CD4-positive, alpha-beta T cell treated with Interleukin-10 for 1 hour (primary cell): ENCODE results near the gene GFPT1.

Experiments used
- DNase-seq: peaks from one replicate; pipeline ENCODE4 v3.0.0-alpha.2; 2020

Gene GFPT1

DNA sequence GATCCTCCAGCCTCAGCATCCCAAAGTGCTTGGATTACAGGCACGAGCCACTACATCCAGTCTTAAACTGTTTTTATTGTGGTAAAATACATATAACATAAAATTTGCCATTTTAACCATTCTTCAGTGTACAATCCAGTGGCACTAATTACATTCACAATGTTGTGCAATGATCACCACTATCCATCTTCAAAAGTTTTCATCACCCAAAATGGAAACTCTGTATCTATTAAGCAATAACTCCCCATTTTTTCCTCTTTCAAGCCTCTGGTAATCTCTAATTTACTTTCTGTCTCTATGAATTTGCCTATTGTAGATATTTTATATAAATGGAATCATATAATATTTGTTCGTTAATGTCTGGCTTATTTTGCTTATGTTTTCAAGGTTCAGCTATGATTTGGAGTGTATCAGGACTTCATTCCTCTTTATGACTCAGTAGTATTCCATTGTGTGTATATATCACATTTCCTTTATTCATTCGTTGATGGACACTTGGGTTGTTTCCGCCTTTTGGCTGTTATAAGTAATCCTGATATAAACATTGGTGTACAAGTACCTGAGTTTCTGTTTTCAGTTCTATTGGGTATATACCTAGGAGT, 71.8 kb downstream of the GFPT1 start:
- no peak for DNase-seq

DNA sequence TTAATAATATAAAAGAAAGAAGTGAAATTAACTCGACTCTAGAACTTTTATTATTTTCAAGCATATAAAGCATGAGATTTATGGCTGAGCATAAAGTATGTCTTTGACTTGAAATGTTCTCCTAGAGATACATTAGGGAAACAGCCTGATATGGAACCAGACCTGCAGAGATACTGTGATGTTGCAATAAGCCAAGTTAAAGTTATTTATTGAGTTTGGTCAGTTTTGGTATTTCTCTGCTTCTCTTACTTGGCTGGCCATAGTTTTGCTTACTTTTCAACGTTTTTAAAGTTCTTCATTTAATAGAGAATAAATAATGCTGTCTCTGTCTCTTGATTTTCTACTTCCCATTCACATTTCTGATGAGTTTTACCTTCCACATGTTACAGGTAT, 76.0 kb downstream of the GFPT1 start:
- DNase-seq, result no peak

DNA sequence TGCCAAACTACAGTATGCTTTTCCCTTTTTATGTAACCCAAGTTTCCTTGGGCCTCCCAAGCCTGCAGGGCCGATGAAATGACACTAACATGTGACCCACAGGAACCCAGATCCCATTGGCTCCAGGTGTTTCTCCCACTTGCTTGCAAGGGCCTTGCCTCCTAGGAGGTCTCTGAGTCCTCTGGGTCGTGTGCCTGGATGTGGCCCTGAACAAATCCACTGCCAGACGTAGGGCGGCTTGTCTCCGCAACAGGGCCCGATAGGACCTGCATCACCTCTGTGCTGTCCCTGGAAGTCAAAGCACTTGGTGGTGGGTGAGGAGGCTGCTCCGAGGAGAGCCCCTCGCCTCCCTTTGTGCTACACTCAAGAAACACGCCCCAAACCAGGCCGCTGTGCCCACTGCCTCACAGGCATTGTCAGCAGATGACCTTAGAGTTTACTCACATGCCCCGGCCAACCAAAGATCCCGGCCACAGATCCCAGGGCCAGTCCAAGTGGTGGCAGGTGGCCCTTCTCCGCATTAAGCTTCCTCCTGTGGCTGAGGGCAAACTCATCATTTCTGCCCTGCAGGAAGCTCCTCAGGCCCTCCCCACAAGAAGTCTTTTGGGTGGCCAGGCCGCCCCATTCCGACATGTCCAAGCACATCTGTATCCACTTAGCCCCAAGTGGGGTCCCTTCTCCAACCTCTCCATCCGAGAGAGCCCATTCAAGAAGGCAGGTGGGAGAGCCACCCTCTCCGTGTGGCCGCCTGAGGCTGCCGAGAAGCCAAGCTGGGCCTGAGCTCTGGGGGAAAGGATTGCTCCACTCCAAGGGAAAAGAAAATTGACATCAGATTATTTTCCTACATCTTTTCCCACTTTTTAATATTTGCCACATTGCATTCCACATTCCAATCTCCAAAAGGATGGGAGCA, 76.7 kb downstream of the GFPT1 start:
- no peak for DNase-seq

GRCh38 chr2:69309351-69310110, 77.5 kb downstream of the GFPT1 start:
- DNase-seq, result peak; percentile 17

DNA sequence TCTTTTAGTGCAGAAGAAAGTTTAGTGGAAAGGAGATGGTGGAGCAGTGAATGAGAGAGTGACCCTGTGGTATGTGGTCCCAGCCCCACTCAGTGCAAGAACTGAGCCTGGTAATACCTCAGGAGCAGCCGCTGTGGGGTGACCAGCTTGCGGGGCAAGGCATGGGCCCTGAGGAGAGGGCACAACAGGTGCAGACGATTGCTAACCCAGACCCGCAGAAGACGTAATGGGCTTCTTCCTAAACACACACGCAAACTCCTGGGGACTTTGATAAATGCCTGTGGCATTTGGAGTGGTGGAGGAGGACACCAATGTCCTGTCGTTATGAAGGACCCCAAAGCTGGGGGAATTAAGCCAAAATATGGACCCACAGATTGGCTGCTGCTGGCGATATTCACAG, 78.7 kb downstream of the GFPT1 start:
- no peak for DNase-seq

GRCh38 chr2:69307579-69308064, 79.4 kb downstream of the GFPT1 start:
- no peak for DNase-seq

GRCh38 chr2:69306822-69307578, 80.0 kb downstream of the GFPT1 start:
- peak; percentile 57 for DNase-seq

DNA sequence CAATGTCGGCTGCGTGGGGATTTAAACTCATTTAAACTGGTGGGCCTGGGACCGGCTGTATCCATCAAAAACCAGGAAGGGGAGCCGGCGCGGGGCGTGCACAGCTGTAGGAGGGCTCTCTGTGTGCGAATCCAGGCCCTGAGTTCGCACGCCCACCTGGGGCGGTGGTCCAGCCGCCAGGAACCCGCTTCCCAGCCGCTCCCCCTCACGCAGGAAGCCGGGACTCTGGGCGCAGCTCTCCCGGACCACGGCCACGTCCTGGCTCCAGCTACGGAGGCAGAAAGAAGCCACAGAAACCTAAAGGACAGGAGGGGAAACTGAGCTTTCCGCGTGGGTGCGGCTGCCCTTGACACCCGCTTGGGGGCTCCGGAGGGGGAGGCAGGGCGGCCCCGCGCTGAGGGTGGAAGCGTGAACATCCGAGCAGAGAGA, 80.6 kb downstream of the GFPT1 start:
- DNase-seq, result no peak

DNA sequence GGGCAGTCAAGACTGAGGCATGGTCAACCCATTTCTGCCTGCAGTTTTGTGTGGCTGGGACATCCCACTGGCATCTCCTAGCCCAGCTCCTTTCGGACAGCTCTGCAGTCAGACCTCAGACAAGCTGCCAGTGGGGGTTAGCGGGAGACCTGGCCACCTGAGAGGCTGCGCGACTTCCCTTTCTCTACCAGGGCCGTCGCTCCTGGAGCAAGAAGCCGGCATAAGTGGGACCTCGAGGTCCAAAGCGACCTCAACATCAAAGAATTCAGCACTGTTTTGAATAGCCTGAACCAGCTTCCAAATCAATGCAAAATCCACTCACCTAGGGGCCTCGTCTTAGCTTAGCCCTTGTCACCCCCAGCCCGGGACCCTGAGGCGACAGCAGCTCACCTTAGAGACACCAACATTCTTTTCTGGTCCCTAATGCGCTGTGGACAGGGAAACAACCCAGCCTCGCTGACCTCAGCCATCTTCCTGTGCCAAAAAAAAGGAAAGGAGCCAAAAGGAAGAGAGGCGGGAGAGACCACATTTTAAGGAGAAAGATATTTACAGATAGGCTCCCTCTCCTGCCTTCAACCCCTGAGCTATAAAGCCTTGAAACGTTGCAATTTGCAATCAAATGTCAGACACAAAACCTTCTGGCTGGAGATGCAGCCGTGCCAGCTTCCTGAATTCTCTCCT, 81.2 kb downstream of the GFPT1 start:
- DNase-seq, result no peak

GRCh38 chr2:69305166-69305565, 81.9 kb downstream of the GFPT1 start:
- DNase-seq, result no peak

GRCh38 chr2:69304656-69305055, 82.4 kb downstream of the GFPT1 start:
- DNase-seq, result no peak

DNA sequence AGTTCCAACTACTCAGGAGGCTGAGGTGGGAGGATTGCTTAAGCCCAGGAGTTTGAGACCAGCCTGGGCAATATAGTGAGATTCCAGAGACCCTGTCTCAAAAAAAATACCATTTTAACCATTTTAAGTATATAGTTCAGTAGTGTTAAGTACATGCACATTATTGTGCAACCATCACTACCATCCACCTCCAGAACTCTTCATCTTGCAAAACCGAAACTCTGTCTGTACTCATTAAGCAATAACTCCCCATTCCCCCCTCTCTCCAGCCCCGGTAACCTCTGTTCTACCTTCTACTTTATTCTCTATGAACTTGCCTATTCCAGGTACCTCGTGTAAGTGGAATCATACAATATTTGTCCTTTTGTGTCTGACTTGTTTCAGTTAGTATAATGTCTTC, 86.4 kb downstream of the GFPT1 start:
- DNase-seq, result no peak

- no peak for DNase-seq
Measured at GRCh38 chr2:69299772-69300516, 87.1 kb downstream of the GFPT1 start.

DNA sequence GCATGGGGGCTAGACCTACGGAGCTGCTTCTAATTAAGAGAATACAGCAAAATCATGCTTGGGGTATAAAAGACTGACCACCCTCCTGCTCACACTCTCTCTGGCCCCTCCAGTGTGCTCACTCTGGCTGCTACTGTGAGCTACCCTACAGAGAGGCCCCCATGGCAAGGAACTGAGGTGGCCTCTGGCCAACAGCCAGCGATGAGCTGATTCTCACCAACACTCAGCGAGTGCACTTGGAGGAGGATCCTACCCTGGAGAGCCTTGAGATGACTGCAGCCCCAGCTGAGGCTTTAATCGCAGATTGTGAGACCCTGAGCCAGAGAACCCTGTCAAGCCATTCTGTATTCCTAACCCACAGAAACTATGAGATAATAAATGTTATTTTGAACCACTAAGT, 88.2 kb downstream of the GFPT1 start:
- DNase-seq, result no peak

DNA sequence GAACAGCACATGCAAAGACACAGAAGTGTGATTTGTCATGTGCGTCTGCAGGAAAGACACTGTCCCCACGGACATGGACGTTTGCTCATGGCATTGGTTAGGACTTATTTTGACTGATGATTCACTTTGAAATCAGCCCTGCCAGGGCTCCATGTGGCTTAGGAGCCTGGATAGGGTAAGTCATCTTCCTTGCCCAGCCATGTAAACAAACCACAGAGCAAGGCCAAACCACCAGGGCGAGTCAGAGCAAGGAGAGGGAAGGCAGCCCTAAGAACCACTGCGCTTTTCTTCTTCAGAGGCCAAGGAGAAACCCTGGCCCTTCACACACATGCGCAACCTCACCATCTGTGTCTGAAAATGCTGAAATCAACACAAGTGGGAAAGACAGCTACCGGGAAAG, 88.8 kb downstream of the GFPT1 start:
- DNase-seq, result no peak

GRCh38 chr2:69297216-69297615, 89.8 kb downstream of the GFPT1 start:
- DNase-seq, result no peak

DNA sequence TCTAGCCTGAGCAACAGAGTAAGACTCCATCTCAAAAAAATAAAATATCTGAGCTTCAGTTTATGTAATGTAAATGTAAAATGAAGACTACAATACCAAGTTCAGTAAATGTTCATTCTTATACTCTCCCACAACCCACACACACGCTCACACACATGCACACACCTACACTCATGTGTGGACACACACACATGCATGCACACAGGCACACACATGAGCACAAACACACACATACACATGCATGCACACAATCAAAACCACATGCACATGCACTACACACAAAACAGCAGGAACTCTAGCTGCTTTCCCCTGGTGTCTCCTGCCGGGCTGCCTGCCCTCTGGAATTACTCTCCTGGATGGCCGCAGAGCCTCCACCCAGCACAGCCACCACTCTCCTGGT, 90.6 kb downstream of the GFPT1 start:
- no peak for DNase-seq

DNA sequence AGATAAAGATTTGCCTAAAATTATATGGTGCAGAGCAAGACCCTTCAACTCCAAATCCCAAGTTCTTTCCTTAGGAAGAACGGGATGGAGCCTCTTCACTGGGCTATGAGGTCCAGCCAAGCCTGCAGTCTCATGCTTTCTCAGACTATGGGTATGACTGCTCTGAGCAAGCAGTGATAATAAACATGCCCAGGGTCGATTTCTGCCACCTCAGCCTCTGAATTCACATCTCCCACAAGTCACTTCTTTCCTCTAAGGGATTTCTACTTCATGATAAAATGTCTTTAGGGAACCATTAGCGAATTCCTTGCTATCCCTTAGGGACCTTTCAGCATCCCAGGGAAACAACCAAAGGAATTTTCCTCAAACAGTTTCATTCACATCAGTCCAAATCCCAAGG, 94.8 kb downstream of the GFPT1 start:
- DNase-seq, result no peak

DNA sequence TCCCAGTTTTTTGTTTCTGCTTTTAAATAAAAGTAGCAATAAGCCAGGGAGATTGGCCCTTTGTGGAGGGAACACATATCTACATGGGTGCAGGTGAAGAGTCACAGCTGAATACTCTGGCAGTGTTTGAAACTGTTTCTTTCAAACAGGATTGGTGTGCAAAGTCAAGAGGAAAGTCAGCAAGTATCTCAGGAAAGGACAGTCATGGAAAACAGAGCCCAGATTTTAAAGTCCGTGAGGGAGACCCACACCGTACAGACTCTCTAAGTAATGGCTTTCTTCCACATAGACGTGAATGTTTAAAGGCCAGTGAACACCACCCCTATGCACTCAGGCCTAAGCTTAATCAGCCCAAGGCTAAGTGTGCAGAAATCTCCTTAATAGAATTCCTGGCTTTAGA, 95.3 kb downstream of the GFPT1 start:
- no peak for DNase-seq

- DNase-seq, result no peak
Measured at GRCh38 chr2:69291004-69291650, 95.9 kb downstream of the GFPT1 start.

GRCh38 chr2:69288429-69288828, 98.6 kb downstream of the GFPT1 start:
- DNase-seq, result no peak
